Hepatic stellate cell (primary cell): ENCODE results near the gene IAPP.
"Not testable (repeated sequence)": the region's sequence is repeated elsewhere in the genome, so short reads cannot be mapped to it uniquely, and the experiment has no call there.

Source experiments
- DNase-seq: peaks from one replicate; pipeline ENCODE4 v3.0.0; 2011; ENCODE audit warnings: low spot score

IAPP gene

GRCh38 chr12:21372602-21373001, at the start of gene IAPP:
Gene IAPP, plus strand, starts transcription at chr12:21372902. Its CDS starts 450 bp downstream, at chr12:21373352.
- no peak for DNase-seq

DNA sequence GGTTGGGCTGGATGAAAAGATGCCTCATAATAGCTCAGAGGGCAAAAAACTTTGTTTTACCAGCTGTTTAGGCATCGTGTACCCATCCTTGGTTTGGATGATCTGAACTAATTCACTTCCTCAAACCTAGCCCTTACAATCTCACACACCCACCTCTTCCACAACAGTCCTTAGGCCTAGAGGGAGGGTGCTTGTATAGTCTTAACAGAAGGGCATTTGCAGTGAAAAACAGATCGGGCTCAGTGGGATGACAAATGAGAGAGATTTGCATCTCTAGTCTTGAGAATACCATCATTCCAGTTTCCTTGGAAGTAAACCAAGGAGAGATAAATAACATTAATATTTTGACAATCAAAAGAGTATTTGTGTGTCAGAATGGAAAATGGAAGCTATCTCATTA, 49.0 kb upstream of the IAPP start:
- no peak for DNase-seq

- no peak for DNase-seq
These were observed 48.2 kb upstream of the IAPP start for GRCh38 chr12:21324551-21324950.

DNA sequence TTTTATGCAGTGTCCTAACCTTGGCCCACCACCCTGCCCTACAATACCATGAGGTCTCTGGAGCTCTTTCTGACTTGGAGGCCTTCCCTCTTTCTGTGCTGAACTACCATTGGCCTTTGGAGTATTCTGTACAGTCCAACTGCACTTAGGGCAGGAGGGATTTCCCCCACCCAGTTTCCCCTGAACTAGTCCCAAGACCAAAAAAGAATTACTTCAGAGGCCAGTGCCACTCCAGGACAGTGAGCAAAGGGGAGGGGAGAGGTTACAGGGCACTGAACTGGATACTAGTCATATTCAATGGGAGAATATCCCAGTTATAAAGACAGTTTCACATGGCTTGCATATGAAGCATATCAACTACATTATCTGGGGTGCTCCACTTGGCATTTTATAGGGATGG, 44.1 kb upstream of the IAPP start:
- DNase-seq: no peak

DNA sequence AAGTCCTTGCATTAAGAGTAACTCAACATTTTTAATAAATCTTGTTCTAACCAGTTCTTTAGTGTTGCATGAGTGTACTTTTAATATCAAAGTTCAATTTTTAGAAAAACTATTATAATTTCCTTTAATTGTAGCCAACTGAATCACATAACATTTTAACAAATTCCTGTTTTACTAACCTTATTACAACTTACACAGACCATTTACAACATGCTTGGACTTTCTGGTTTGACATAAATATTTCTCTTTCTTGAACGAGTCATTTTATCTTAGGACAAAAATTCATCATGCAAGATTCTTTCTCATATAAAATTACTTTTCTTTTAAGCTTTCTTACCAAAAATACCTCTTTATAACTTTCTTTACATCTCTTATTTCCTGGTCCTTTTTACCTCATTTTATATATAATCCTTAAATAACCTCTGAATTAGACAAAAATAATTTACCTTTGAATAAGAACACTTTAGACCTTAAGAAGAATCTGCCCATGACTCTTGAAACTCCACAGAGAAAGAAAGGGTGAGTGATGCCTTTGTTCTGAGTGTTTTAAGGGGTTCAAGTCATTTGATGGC, 41.9 kb upstream of the IAPP start:
- no peak for DNase-seq

DNA sequence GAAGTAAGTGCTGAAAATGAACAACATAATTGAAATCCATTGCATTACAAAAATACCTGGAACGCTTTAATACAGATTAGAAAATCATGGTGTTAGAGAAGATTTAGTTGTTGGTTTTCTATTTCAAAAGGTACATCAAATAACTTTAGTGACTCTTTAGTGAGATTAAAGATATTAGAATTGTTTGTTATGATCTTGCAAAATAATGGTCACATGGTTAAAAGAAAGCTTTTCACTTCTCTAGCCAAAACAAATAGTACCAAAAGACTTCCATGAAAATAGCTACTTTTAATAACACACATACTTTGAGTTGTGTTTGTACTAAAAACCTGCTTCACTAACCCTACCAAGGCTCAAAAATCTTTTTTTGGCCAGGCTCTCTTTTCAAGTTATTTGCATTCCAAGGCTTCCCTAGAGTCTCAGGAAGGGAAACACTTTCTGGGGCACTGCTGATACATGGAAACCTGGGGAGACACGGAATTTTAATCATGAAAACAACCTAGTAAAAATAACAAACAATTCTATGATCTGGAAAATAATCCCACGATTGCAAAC, 37.9 kb upstream of the IAPP start, which contains the start of gene SLCO1A2:
SLCO1A2 (minus strand) TSS at position 147 of the 555 bp plus-strand sequence. CDS start 270 bp downstream, outside the sequence.
- no peak for DNase-seq

DNA sequence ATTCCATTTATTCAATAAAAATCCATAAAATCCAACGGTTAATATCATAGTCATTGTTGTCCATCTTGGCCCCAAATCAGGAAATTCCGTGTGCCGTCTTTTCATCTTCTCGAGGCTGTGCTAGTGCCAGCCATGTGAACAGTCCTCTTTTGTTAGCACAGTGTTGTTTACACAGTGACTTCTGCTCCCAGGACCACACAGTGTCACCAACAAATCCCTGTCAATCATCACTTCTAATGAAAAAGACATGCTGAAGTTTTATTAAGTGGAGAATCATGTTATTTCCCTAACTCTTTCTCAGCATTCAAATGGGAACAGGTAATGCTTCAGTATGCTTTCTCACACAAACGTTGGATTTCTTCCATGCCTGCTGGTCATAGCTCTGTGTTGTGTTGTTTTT, 36.0 kb upstream of the IAPP start:
- DNase-seq: no peak

GRCh38 chr12:21337453-21337852, 35.2 kb upstream of the IAPP start:
- DNase-seq: no peak

DNA sequence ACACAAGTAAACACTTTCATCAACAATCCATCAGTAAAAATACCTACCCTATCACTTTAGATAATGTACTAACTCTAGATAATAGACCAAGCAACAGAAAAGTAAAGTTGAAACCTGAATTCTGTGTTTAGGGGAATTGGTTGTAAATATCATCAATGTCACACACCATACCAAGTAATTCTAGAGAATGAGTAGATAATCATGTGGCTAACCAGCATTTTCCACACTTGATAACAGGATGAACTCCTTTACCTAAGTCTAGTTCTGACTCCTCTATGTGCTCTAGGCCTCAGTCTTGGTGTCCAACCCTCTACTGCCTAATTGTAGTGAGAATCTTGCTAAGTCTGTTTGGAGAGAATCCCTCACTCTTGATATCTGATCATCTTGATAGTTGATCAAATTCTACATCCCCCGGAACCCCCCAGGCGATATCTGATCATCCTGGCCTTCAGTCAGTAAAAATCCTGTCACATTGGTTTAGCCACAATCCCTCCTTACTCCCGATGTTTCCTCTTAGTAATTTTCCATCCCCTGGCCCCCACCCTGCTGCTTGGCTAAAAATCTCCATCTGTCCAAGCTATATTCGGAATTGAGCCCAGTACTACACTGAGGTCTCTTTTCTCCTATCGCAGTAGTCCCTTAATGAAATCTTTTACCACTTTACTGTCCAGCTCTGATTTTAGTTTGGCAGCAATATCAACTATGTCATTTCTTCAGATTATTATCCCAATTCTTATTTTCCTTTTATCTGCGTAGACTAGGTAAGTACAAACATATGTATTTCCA, 34.5 kb upstream of the IAPP start:
- DNase-seq: no peak

GRCh38 chr12:21339921-21340320, 32.8 kb upstream of the IAPP start:
- DNase-seq: no peak

DNA sequence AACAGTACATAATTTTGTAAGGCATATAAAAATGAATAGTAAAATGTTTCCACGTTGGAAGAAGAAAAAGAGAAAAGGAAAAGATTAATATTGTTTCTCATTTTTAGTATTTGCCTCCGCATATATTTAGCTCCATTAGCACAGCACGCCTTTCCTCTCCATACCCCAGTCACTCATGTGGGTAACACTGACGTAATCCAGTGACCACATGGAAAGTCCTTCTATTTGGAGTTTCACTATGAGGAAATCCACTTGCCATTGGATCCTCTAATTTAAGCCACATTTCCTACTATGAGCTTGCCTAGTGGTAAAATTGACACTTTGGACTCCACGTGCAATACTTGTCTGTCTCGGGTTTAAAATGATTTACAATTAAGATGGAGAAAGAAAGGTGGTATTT, 32.3 kb upstream of the IAPP start:
- no peak for DNase-seq

DNA sequence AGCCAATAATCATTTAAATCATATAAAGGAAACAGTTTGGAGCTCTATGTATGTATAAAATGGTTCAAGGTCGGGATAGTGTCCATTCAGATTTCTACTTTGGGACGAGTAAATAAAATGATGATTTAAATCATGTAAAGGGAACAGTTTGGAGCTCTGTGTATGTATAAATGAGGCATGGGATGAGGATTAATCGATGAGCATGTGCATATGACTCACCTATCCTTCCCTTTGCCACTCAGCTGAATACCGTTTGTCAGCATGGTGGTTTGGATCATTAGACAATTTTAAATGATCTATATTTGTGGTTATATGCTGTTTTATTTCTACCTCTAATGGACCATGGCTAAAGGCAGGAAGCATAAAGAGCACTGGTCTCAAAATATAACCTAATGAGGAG, 30.9 kb upstream of the IAPP start:
- DNase-seq: no peak

DNA sequence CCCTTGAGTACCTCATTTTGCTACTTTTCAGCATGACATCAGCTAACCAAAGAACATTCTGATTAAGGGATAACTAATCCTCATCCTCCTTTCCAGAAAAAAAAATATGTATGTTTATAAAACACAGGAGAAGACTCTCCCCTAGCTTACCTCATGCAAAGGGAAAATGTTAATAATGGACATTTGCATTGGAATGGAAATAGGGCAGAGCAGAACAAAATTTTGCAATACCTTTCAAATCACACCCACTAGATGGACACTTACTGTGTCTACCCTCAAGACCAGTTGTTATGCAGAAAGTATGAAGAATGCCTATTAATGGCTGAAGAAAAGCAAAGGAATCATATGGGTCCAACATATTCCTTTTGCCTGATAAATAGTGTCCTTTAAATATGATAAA, 29.1 kb upstream of the IAPP start:
- no peak for DNase-seq

DNA sequence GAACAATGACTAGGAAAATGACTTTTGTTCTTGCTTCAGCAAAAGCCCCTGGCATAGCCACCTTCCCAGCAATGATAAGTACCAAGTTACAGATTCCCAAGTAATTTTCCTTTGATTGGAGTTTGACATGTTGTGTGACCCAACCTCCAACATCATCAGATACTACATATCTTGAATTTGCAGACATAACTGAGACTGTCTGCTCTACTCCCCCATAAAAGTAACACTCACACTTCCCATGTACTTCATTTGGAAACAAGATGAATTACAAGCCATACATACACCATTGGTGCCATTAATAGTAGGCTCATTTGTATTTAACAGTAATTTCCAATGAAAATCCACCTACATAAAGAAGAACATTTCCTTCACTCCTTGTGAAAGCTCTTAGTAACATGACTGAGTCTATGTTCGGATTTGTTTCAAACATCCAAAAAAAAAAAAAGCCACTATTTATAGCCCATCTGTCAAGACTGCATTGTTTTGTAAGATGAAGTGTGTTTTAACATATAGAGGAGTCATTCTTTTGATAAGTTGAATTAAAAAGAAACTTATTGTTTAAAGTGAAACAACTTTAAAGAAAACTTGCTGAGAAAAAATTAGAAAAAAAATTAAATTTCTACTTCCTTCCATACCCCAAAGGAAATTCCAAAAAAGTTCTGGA, 26.0 kb upstream of the IAPP start:
- no peak for DNase-seq

GRCh38 chr12:21350975-21351374, 21.7 kb upstream of the IAPP start:
- no peak for DNase-seq

- no peak for DNase-seq
These were observed 19.2 kb upstream of the IAPP start for GRCh38 chr12:21353487-21353886.

GRCh38 chr12:21353948-21354347, 18.8 kb upstream of the IAPP start:
- DNase-seq: no peak

- peak; percentile 5 for DNase-seq
These were observed 18.1 kb upstream of the IAPP start for GRCh38 chr12:21354641-21355040.

GRCh38 chr12:21360632-21361031, 12.1 kb upstream of the IAPP start:
- not testable (repeated sequence) for DNase-seq

- DNase-seq: peak; percentile 38
These were observed 3.3 kb upstream of the IAPP start for GRCh38 chr12:21369141-21369980.

- no peak for DNase-seq
These were observed 1.8 kb upstream of the IAPP start for GRCh38 chr12:21370845-21371449.

DNA sequence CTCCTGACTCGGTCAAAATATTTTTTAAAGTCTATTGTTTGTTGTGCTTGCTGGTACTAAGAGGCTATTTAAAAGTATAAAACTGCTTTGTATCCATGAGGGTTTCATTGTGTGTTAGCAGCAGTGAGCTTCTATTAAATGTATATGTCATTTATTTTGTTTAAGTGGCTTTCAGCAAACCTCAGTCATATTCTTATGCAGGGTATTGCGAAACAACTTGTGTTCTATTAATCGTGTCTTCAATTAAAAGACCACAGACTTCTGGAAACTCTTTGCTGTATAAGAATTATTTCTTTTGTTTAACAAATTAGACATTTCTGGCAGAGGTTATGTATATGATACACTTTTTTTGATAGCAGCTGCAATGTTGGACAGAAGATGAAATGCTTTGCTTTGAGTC, 6.5 kb downstream of the IAPP start:
- DNase-seq: no peak
